Measurements from ENCODE around the gene LRMDA. TPM values are rescaled to one million over a fixed set of nuclear protein-coding genes. Genes with fewer than 3 reads are reported as not detected.

The LRMDA gene
- total RNA-seq, 1 experiment from 2014 or later, result not detected

- CTCF ChIA-PET, result no interaction called here
- H3K4me3 ChIP-seq (ENCODE audit: low read depth, low read length, poor library complexity, severe bottlenecking), result no peak overlapping the region
- H3K9me3 ChIP-seq (ENCODE audit: low read depth, low read length, poor library complexity, severe bottlenecking), result no peaks in the 10 kb centered on the region
- TF ChIP-seq CTCF (conservative IDR thresholded peaks at IDR 0.05; ENCODE audit: low read depth, low read length), result no peak
- no peak for TF ChIP-seq EZH2 (IDR thresholded peaks at IDR 0.05; ENCODE audit: borderline replicate concordance, low read depth, low read length, poor library complexity, severe bottlenecking)
- no peaks in the 10 kb centered on the region for H3K36me3 ChIP-seq (ENCODE audit: insufficient read depth, low read length, poor library complexity, severe bottlenecking)
- no TSS peak for BruUV-seq (replicated peaks)
- no peak overlapping the region for H3K27ac ChIP-seq (ENCODE audit: low read depth, low read length, poor library complexity, severe bottlenecking)
- no peak for DNase-seq (ENCODE audit: low spot score)
- H3K27me3 ChIP-seq (replicated peaks; ENCODE audit: insufficient read depth, low read depth, low read length, poor library complexity), result no peaks in the 10 kb centered on the region
- H3K4me1 ChIP-seq (ENCODE audit: insufficient read depth, low read length, poor library complexity, severe bottlenecking), result no peaks in the 10 kb centered on the region
- intact Hi-C loops (cut with micrococcal nuclease; ENCODE audit: unreplicated experiment), result no loop called here
- POLR2A ChIA-PET (ENCODE audit: low non-redundant PET), result no interaction called here
These were observed 123.9 kb downstream of the LRMDA start for GRCh38 chr10:75555323-75555722.

- H3K36me3 ChIP-seq (ENCODE audit: insufficient read depth, low read length, poor library complexity, severe bottlenecking), result no peaks in the 10 kb centered on the region
- no peak overlapping the region for H3K27ac ChIP-seq (ENCODE audit: low read depth, low read length, poor library complexity, severe bottlenecking)
- intact Hi-C loops (cut with micrococcal nuclease; ENCODE audit: unreplicated experiment), result no loop called here
- no TSS peak for BruUV-seq (replicated peaks)
- ChIA-PET CTCF (no interaction called here), POLR2A (ENCODE audit: low non-redundant PET) (no interaction called here)
- no peak overlapping the region for H3K4me3 ChIP-seq (ENCODE audit: low read depth, low read length, poor library complexity, severe bottlenecking)
- H3K4me1 ChIP-seq (ENCODE audit: insufficient read depth, low read length, poor library complexity, severe bottlenecking), result no peaks in the 10 kb centered on the region
- no peak for TF ChIP-seq EZH2 (IDR thresholded peaks at IDR 0.05; ENCODE audit: borderline replicate concordance, low read depth, low read length, poor library complexity, severe bottlenecking)
- no peak for TF ChIP-seq CTCF (conservative IDR thresholded peaks at IDR 0.05; ENCODE audit: low read depth, low read length)
- no peaks in the 10 kb centered on the region for H3K9me3 ChIP-seq (ENCODE audit: low read depth, low read length, poor library complexity, severe bottlenecking)
- no peaks in the 10 kb centered on the region for H3K27me3 ChIP-seq (replicated peaks; ENCODE audit: insufficient read depth, low read depth, low read length, poor library complexity)
- DNase-seq (ENCODE audit: low spot score), result no peak
These were observed 124.9 kb downstream of the LRMDA start for GRCh38 chr10:75556320-75556719.

DNA sequence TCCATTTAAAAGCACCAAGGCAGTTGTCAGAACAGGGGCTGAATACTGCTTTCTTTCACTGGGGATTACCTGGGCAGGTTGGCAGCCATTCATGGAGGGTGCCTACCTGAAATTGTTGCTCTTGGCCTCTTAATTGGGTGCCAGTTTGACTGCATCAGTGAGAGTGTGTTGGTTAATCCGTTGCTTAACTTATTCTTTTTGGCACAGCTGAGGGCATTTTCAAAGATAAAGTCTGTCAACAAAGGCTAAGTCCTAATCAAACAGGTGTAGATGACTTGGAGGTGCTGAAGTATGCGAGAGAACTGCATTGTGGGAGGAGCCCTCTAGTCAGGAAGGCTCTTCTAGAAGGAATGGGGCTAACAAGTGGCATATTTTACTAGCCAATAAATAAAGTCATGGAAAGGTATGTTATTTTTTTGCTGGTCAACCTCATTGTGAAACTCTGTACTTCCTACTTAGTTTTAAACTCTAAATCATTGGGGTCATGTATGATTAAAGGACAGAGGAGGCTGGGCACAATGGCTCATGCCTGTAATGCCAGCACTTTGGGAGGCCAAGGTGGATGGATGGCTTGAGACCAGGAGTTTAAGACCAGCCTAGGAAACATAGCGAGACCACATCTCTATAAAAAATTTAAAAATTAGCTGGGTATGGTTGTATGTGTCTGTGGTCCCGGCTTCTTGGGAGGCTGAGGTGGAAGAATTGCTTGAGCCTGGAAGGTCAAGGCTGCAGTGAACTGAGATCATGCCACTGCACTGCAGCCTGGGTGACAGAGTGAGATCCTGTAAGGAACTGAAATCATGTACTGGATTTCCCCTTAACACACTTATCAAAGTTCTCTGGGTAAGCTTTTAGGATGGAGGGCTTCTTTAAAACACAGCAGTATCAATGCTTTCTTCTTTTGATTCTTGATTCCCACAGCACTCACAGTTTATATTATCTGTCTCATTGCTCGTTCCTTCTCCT is 134.1 kb downstream of the LRMDA start:
- no peaks in the 10 kb centered on the region for H3K4me1 ChIP-seq (ENCODE audit: insufficient read depth, low read length, poor library complexity, severe bottlenecking)
- no peak overlapping the region for H3K4me3 ChIP-seq (ENCODE audit: low read depth, low read length, poor library complexity, severe bottlenecking)
- intact Hi-C loops (cut with micrococcal nuclease; ENCODE audit: unreplicated experiment), result no loop called here
- no TSS peak for BruUV-seq (replicated peaks)
- no peak for DNase-seq (ENCODE audit: low spot score)
- ChIA-PET CTCF (no interaction called here), POLR2A (ENCODE audit: low non-redundant PET) (no interaction called here)
- H3K27ac ChIP-seq (ENCODE audit: low read depth, low read length, poor library complexity, severe bottlenecking), result no peak overlapping the region
- no peaks in the 10 kb centered on the region for H3K36me3 ChIP-seq (ENCODE audit: insufficient read depth, low read length, poor library complexity, severe bottlenecking)
- TF ChIP-seq EZH2 (IDR thresholded peaks at IDR 0.05; ENCODE audit: borderline replicate concordance, low read depth, low read length, poor library complexity, severe bottlenecking) (no peak), CTCF (conservative IDR thresholded peaks at IDR 0.05; ENCODE audit: low read depth, low read length) (no peak)
- no peaks in the 10 kb centered on the region for H3K9me3 ChIP-seq (ENCODE audit: low read depth, low read length, poor library complexity, severe bottlenecking)
- H3K27me3 ChIP-seq (replicated peaks; ENCODE audit: insufficient read depth, low read depth, low read length, poor library complexity), result no peaks in the 10 kb centered on the region
